ENCODE measurements around the gene MACROH2A1.

MACROH2A1 gene

GRCh38 chr5:135344349-135344748, 54.7 kb downstream of the MACROH2A1 start:
- peaks cover 64% of the 10 kb centered on the region for H3K36me3 ChIP-seq
- H3K9me3 ChIP-seq: no peaks in the 10 kb centered on the region
- no peak for DNase-seq
- no peaks in the 10 kb centered on the region for H3K4me1 ChIP-seq
- TF ChIP-seq, protein P1, sequence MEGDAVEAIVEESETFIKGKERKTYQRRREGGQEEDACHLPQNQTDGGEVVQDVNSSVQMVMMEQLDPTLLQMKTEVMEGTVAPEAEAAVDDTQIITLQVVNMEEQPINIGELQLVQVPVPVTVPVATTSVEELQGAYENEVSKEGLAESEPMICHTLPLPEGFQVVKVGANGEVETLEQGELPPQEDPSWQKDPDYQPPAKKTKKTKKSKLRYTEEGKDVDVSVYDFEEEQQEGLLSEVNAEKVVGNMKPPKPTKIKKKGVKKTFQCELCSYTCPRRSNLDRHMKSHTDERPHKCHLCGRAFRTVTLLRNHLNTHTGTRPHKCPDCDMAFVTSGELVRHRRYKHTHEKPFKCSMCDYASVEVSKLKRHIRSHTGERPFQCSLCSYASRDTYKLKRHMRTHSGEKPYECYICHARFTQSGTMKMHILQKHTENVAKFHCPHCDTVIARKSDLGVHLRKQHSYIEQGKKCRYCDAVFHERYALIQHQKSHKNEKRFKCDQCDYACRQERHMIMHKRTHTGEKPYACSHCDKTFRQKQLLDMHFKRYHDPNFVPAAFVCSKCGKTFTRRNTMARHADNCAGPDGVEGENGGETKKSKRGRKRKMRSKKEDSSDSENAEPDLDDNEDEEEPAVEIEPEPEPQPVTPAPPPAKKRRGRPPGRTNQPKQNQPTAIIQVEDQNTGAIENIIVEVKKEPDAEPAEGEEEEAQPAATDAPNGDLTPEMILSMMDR (IDR thresholded peaks at IDR 0.05; ENCODE audit: low read depth, low read length): no peak
- no peak overlapping the region for H3K4me3 ChIP-seq (ENCODE audit: low read depth, low read length)
- H3K27me3 ChIP-seq: no peaks in the 10 kb centered on the region

DNA sequence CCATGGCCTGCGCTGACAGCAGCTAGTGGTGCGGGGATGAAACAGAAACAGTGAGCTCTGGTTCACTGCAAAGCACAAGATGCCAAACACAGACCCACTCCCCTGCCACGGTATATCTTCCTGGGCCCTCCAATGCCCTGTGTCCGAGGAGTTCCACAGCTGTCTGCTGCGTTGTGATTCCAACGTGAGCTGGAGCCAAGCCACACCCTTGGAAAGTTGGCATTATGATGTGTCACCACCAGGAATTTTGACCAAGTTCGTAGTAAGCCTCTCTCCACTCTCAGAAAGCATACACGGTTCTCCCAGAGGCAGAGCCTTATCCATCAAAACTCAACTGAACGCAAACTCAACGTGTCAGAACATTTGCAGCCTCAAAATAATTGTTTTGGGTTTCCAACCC, 55.6 kb downstream of the MACROH2A1 start:
- TF ChIP-seq, protein P1 (IDR thresholded peaks at IDR 0.05; ENCODE audit: low read depth, low read length): no peak
- Histone ChIP-seq H3K9me3 (no peaks in the 10 kb centered on the region), H3K27me3 (no peaks in the 10 kb centered on the region), H3K4me1 (no peaks in the 10 kb centered on the region), H3K4me3 (ENCODE audit: low read depth, low read length) (no peak overlapping the region), H3K36me3 (peaks cover 74% of the 10 kb centered on the region)
- no peak for DNase-seq

DNA sequence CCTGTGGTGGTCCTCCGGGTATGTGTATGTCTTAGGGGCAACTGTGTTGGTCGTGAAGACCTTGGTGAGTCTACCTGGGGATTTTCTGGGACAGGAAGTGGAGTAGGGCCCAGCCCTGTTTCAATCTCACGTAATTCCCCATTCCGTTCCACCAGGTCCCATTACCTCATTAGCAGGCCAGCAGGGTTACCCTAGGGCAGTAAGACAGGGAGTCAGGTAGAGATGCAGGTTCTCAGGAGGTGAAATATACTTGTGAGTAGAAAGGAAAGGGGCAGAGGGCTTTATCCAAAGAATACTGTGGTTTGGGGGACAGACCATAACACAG, 56.5 kb downstream of the MACROH2A1 start:
- no peak for DNase-seq
- no peaks in the 10 kb centered on the region for H3K9me3 ChIP-seq
- no peaks in the 10 kb centered on the region for H3K27me3 ChIP-seq
- H3K4me3 ChIP-seq (ENCODE audit: low read depth, low read length): no peak overlapping the region
- no peaks in the 10 kb centered on the region for H3K4me1 ChIP-seq
- TF ChIP-seq, protein P1 (IDR thresholded peaks at IDR 0.05; ENCODE audit: low read depth, low read length): no peak
- peaks cover 75% of the 10 kb centered on the region for H3K36me3 ChIP-seq

DNA sequence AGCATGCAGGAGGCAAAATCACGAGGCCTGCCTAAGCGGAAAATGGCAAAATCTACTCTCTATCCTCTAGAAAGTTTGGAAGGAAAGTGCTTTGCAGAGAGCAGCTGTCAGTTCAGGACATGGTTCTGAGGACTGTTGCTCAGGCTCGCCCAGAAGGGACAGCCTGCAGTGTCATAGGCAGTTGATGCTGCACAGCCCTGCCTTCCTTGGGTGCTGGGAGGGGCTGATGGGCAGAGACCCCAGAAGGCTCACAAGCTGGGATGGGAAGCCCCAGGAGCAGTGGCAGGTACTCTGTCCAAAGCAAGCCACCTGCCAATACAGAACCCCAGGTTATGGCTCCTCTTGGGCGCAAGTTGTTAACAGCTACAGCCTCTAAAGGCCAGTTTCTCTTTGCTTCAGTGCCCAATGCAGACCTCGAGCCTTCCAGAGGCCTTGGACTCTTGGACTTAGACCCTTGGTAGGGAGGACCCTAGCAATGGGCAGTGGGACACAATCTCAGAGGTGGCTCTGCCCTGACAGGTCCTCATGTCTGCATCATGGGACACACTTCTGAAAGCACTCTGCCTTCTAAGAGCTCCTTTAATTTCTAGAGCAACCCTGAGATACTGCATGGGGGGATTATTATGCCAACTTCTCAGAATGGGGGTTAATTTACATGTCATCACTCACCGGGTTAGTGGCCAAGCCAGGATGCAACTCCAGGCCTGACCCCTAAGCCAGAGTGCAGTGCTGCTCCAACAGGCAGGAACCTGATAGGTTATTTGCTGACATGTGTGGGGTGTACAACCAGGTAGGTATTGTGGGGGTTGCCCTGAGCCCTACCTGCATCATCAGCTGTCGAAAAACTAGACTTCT, 57.1 kb downstream of the MACROH2A1 start:
- H3K4me1 ChIP-seq: no peaks in the 10 kb centered on the region
- no peak overlapping the region for H3K4me3 ChIP-seq (ENCODE audit: low read depth, low read length)
- H3K27me3 ChIP-seq: no peaks in the 10 kb centered on the region
- H3K9me3 ChIP-seq: no peaks in the 10 kb centered on the region
- H3K36me3 ChIP-seq: peaks cover 75% of the 10 kb centered on the region
- TF ChIP-seq, protein P1 (IDR thresholded peaks at IDR 0.05; ENCODE audit: low read depth, low read length): no peak
- no peak for DNase-seq

- Histone ChIP-seq H3K27me3 (no peaks in the 10 kb centered on the region), H3K36me3 (peaks cover 70% of the 10 kb centered on the region), H3K4me3 (ENCODE audit: low read depth, low read length) (no peak overlapping the region), H3K9me3 (no peaks in the 10 kb centered on the region), H3K4me1 (no peaks in the 10 kb centered on the region)
- no peak for DNase-seq
- TF ChIP-seq, protein P1 (IDR thresholded peaks at IDR 0.05; ENCODE audit: low read depth, low read length): no peak
These were observed 57.9 kb downstream of the MACROH2A1 start for GRCh38 chr5:135341016-135341666.

DNA sequence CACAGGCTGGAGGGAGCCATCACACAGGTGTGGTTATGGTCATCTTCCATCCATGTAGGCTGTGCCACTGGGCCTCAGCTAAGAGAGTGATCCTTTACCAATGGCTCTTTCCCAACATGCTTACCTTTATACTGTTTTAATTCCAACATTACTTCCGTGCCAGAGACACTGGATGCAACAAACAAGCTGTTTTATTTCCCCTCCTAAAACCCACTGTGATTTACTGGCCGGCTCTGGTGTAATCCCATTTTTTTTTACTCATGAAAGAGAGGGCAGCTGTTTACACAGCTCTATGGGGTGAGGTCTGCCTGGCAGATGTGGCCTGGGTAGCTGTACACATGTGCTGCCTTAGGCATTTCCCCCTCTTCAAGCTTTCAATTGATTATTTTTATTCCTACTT, 58.5 kb downstream of the MACROH2A1 start:
- Histone ChIP-seq H3K4me3 (ENCODE audit: low read depth, low read length) (no peak overlapping the region), H3K36me3 (peaks cover 66% of the 10 kb centered on the region)

More for the DNA sequence above, 58.5 kb downstream of the MACROH2A1 start:
- Histone ChIP-seq H3K27me3 (no peaks in the 10 kb centered on the region), H3K4me1 (no peaks in the 10 kb centered on the region), H3K9me3 (no peaks in the 10 kb centered on the region)
- no peak for DNase-seq
- TF ChIP-seq, protein P1 (IDR thresholded peaks at IDR 0.05; ENCODE audit: low read depth, low read length): no peak

Measured in BE2C (cell line).